HepG2 (cell line): ENCODE data around the gene FAM118A. TPM values are rescaled to one million over a fixed set of nuclear protein-coding genes. Genes with fewer than 3 reads are reported as not detected.

Source experiments
- ARNTL ChIP-seq: sonication (generic); formaldehyde crosslinking; IDR thresholded peaks from 2 replicates; pipeline ENCODE4 v1.4.0; 2020; ENCODE audit warnings: mild to moderate bottlenecking, missing genetic modification reagents
- BRD4 ChIP-seq: sonication (generic); formaldehyde crosslinking; IDR thresholded peaks from 2 replicates; pipeline ENCODE4 v1.4.0; 2020; ENCODE audit warnings: missing genetic modification reagents
- CBX2 ChIP-seq, 2 experiments: fragments of 200-600 bp in 1 of 2; sonication (generic); formaldehyde crosslinking in 1 of 2; IDR thresholded peaks; 2 replicates each; pipeline versions ENCODE4 v1.7.0 to v1.8.1; 2018 to 2022; ENCODE audit warnings: low read depth in 2 of 2, low read length in 1 of 2, mild to moderate bottlenecking in 1 of 2, missing genetic modification reagents in 1 of 2
- CHCHD3 ChIP-seq: sonication (generic); formaldehyde crosslinking; IDR thresholded peaks from 2 replicates; pipeline ENCODE4 v1.8.0; 2022; ENCODE audit warnings: mild to moderate bottlenecking, missing genetic modification reagents, moderate library complexity
- KLF9 ChIP-seq: IDR thresholded peaks from 2 replicates; pipeline ENCODE4 v1.6.1; 2016; ENCODE audit warnings: low read depth
- MAFG ChIP-seq: sonication (generic); formaldehyde crosslinking; IDR thresholded peaks from 2 replicates; pipeline ENCODE4 v1.5.1; 2020; ENCODE audit warnings: mild to moderate bottlenecking, missing genetic modification reagents
- MYC ChIP-seq: sonication (generic); formaldehyde crosslinking; IDR thresholded peaks from 2 replicates; pipeline ENCODE4 v1.9.0; 2021; ENCODE audit warnings: missing genetic modification reagents, borderline replicate concordance
- NFE2L1 ChIP-seq: sonication (generic); formaldehyde crosslinking; IDR thresholded peaks from 2 replicates; pipeline ENCODE4 v1.4.0; 2020; ENCODE audit warnings: missing genetic modification reagents, mild to moderate bottlenecking, borderline replicate concordance
- NPAS2 ChIP-seq: sonication (generic); formaldehyde crosslinking; IDR thresholded peaks from 2 replicates; pipeline ENCODE4 v1.8.0; 2022; ENCODE audit warnings: mild to moderate bottlenecking, missing genetic modification reagents, borderline replicate concordance
- NRL ChIP-seq: sonication (generic); formaldehyde crosslinking; IDR thresholded peaks from 2 replicates; pipeline ENCODE4 v1.5.0; 2020; ENCODE audit warnings: missing genetic modification reagents, mild to moderate bottlenecking, moderate library complexity, borderline replicate concordance
- SETDB1 ChIP-seq: sonication (generic); formaldehyde crosslinking; IDR thresholded peaks from 2 replicates; pipeline ENCODE4 v1.5.1; 2020; ENCODE audit warnings: missing genetic modification reagents, mild to moderate bottlenecking, borderline replicate concordance
- SNAI1 ChIP-seq: sonication (generic); formaldehyde crosslinking; IDR thresholded peaks from 2 replicates; pipeline ENCODE4 v1.5.0; 2020; ENCODE audit warnings: mild to moderate bottlenecking, missing genetic modification reagents, borderline replicate concordance
- SP5 ChIP-seq: IDR thresholded peaks from 2 replicates; pipeline ENCODE4 v1.6.1; 2016; ENCODE audit warnings: low read depth, borderline replicate concordance
- YEATS2 ChIP-seq: sonication (generic); formaldehyde crosslinking; IDR thresholded peaks from 2 replicates; pipeline ENCODE4 v1.4.0; 2020; ENCODE audit warnings: missing genetic modification reagents, borderline replicate concordance
- ZC3H13 ChIP-seq: sonication (generic); formaldehyde crosslinking; IDR thresholded peaks from 2 replicates; pipeline ENCODE4 v1.8.1; 2023; ENCODE audit warnings: mild to moderate bottlenecking, missing genetic modification reagents, moderate library complexity
- ZIK1 ChIP-seq: sonication (generic); formaldehyde crosslinking; IDR thresholded peaks from 2 replicates; pipeline ENCODE4 v1.5.0; 2020; ENCODE audit warnings: mild to moderate bottlenecking, low read depth, missing genetic modification reagents, borderline replicate concordance
- ZNF230 ChIP-seq: sonication (generic); formaldehyde crosslinking; IDR thresholded peaks from 2 replicates; pipeline ENCODE4 v1.4.0; 2020; ENCODE audit warnings: mild to moderate bottlenecking, missing genetic modification reagents
- ZNF256 ChIP-seq: sonication (generic); formaldehyde crosslinking; conservative IDR thresholded peaks from 2 replicates; pipeline ENCODE4 v1.4.0; 2020; ENCODE audit warnings: missing genetic modification reagents
- ZNF382 ChIP-seq: sonication (generic); formaldehyde crosslinking; IDR thresholded peaks from 2 replicates; pipeline ENCODE4 v1.5.0; 2020; ENCODE audit warnings: missing genetic modification reagents, mild to moderate bottlenecking, borderline replicate concordance
- ZNF496 ChIP-seq: sonication (generic); formaldehyde crosslinking; IDR thresholded peaks from 2 replicates; pipeline ENCODE4 v1.8.1; 2023; ENCODE audit warnings: mild to moderate bottlenecking, moderate library complexity, missing genetic modification reagents; ENCODE audit not compliant: insufficient replicate concordance
- ZNF644 ChIP-seq: IDR thresholded peaks from 2 replicates; pipeline ENCODE4 v1.6.1; 2016; ENCODE audit warnings: low read depth
- polyA plus RNA-seq, 8 experiments: library from polyadenylated mRNA; depleted of rRNA in 3 of 8; stranded (reverse) in 7 of 8; unstranded in 1 of 8; fragments of >200 nt; fragmentation: Illumina TruSeq in 4 of 8; extraction: Trizol in 4 of 8; gene quantifications; 2 replicates each; pipeline versions ENCODE4 v1.2.1 to v1.2.3, GENCODE V29; 2011 to 2016; ENCODE audit warnings: low read depth in 4 of 8, missing spikeins in 1 of 8, mixed read lengths in 1 of 8; ENCODE audit not compliant: insufficient read depth in 1 of 8
- total RNA-seq, 5 experiments: library from RNA; depleted of rRNA; stranded (reverse); fragments of >200 nt; fragmentation: Illumina TruSeq; extraction: Trizol; gene quantifications; 2 replicates each; pipeline ENCODE4 v1.2.3, GENCODE V29; 2016; ENCODE audit warnings: low read depth in 1 of 5
- TF ChIP-seq, protein P1 (sequence below): sonication (generic); formaldehyde crosslinking; IDR thresholded peaks from 2 replicates; pipeline ENCODE4 v1.5.0; 2020; ENCODE audit warnings: missing genetic modification reagents
- TF ChIP-seq, protein P2 (sequence below): sonication (generic); formaldehyde crosslinking; IDR thresholded peaks from 2 replicates; pipeline ENCODE4 v1.4.0; 2020; ENCODE audit warnings: mild to moderate bottlenecking, missing genetic modification reagents
- TF ChIP-seq, protein P3 (sequence below): sonication (generic); formaldehyde crosslinking; IDR thresholded peaks from 2 replicates; pipeline ENCODE4 v1.8.0; 2023; ENCODE audit warnings: mild to moderate bottlenecking, missing genetic modification reagents
- TF ChIP-seq, protein P4 (sequence below): sonication (generic); formaldehyde crosslinking; IDR thresholded peaks from 2 replicates; pipeline ENCODE4 v1.5.0; 2020; ENCODE audit warnings: mild to moderate bottlenecking, missing genetic modification reagents

FAM118A gene
- total and polyA plus RNA-seq, 2 of the 13 experiments (the other 11 are each of a cell fraction or from before 2014, with no cell fraction given): 36.7 to 48.2 TPM

GRCh38 chr22:45273452-45274075 lies 36.2 kb upstream of the FAM118A start (continued):
- no peak; the same call in 1 of the 2 replicates for TF ChIP-seq ZNF230
- peak; percentile 65 for TF ChIP-seq ARNTL (CRISPR knock-in tag)
- TF ChIP-seq ZIK1 (CRISPR knock-in tag): 0 out of 2 replicates have a peak, but pooled peaks have one; percentile 62
- no peak for TF ChIP-seq NRL (CRISPR knock-in tag)
- TF ChIP-seq ZNF256 (CRISPR knock-in tag): no peak
- TF ChIP-seq MAFG (CRISPR knock-in tag): no peak
- 0 out of 2 replicates have a peak, but pooled peaks have one; percentile 38 for TF ChIP-seq YEATS2 (CRISPR knock-in tag)
- TF ChIP-seq KLF9 (CRISPR knock-in tag): no peak
- TF ChIP-seq SETDB1 (CRISPR knock-in tag): no peak
- no peak for TF ChIP-seq ZC3H13
- no peak for TF ChIP-seq NPAS2 (CRISPR knock-in tag)
- TF ChIP-seq, protein P1, sequence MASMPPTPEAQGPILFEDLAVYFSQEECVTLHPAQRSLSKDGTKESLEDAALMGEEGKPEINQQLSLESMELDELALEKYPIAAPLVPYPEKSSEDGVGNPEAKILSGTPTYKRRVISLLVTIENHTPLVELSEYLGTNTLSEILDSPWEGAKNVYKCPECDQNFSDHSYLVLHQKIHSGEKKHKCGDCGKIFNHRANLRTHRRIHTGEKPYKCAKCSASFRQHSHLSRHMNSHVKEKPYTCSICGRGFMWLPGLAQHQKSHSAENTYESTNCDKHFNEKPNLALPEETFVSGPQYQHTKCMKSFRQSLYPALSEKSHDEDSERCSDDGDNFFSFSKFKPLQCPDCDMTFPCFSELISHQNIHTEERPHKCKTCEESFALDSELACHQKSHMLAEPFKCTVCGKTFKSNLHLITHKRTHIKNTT (CRISPR knock-in tag): no peak
- TF ChIP-seq ZNF382: no peak
- TF ChIP-seq, protein P2, sequence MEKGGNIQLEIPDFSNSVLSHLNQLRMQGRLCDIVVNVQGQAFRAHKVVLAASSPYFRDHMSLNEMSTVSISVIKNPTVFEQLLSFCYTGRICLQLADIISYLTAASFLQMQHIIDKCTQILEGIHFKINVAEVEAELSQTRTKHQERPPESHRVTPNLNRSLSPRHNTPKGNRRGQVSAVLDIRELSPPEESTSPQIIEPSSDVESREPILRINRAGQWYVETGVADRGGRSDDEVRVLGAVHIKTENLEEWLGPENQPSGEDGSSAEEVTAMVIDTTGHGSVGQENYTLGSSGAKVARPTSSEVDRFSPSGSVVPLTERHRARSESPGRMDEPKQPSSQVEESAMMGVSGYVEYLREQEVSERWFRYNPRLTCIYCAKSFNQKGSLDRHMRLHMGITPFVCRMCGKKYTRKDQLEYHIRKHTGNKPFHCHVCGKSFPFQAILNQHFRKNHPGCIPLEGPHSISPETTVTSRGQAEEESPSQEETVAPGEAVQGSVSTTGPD (CRISPR knock-in tag): no peak; the same call in 1 of the 2 replicates
- no peak for TF ChIP-seq ZNF496 (CRISPR knock-in tag)
- TF ChIP-seq MYC (CRISPR knock-in tag): peak; percentile 83; the same call in 1 of the 2 replicates
- no peak for TF ChIP-seq CHCHD3 (CRISPR knock-in tag)
- TF ChIP-seq ZNF644 (CRISPR knock-in tag): peak; percentile 82; the same call in 1 of the 2 replicates
- TF ChIP-seq, protein P3, sequence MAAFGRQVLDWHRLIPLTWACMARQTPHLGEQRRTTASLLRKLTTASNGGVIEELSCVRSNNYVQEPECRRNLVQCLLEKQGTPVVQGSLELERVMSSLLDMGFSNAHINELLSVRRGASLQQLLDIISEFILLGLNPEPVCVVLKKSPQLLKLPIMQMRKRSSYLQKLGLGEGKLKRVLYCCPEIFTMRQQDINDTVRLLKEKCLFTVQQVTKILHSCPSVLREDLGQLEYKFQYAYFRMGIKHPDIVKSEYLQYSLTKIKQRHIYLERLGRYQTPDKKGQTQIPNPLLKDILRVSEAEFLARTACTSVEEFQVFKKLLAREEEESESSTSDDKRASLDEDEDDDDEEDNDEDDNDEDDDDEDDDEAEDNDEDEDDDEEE (CRISPR knock-in tag): no peak
- TF ChIP-seq SNAI1: no peak
- no peak for TF ChIP-seq NFE2L1 (CRISPR knock-in tag)
- peak; percentile 81 for TF ChIP-seq BRD4
- peak; percentile 78; the same call in 1 of the 2 replicates for TF ChIP-seq SP5
- TF ChIP-seq CBX2 (IDR thresholded peaks at IDR 0.05; ENCODE audit: low read depth, low read length): no peak
- no peak for TF ChIP-seq CBX2 (CRISPR knock-in tag; IDR thresholded peaks at IDR 0.05; ENCODE audit: low read depth)
- TF ChIP-seq, protein P4, sequence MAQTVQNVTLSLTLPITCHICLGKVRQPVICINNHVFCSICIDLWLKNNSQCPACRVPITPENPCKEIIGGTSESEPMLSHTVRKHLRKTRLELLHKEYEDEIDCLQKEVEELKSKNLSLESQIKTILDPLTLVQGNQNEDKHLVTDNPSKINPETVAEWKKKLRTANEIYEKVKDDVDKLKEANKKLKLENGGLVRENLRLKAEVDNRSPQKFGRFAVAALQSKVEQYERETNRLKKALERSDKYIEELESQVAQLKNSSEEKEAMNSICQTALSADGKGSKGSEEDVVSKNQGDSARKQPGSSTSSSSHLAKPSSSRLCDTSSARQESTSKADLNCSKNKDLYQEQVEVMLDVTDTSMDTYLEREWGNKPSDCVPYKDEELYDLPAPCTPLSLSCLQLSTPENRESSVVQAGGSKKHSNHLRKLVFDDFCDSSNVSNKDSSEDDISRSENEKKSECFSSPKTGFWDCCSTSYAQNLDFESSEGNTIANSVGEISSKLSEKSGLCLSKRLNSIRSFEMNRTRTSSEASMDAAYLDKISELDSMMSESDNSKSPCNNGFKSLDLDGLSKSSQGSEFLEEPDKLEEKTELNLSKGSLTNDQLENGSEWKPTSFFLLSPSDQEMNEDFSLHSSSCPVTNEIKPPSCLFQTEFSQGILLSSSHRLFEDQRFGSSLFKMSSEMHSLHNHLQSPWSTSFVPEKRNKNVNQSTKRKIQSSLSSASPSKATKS (CRISPR knock-in tag): no peak
